H1 (cell line): ENCODE results near the gene ATP6V1B1. TPM values are rescaled to one million over a fixed set of nuclear protein-coding genes. Genes with fewer than 3 reads are reported as not detected.

Source experiments
- EGR1 ChIP-seq: IDR thresholded peaks from 2 replicates; pipeline ENCODE4 v1.6.1; 2011; ENCODE audit warnings: low read depth, low read length, borderline replicate concordance
- POU5F1 ChIP-seq: IDR thresholded peaks from 2 replicates; pipeline ENCODE4 v1.6.1; 2011; ENCODE audit warnings: low read depth, mild to moderate bottlenecking, low read length, moderate library complexity
- RAD21 ChIP-seq, 2 experiments: IDR thresholded peaks in 1 of 2; conservative IDR thresholded peaks in 1 of 2; 2 replicates each; pipeline ENCODE4 v1.6.1; 2011; ENCODE audit warnings: low read depth in 2 of 2, low read length in 2 of 2, improper control_type of control experiment in 1 of 2, inconsistent platforms in 1 of 2, mild to moderate bottlenecking in 1 of 2, moderate library complexity in 1 of 2
- TBP ChIP-seq: IDR thresholded peaks from 2 replicates; pipeline ENCODE4 v1.6.1; 2011; ENCODE audit warnings: low read depth, low read length, improper control_type of control experiment
- USF2 ChIP-seq: IDR thresholded peaks from 2 replicates; pipeline ENCODE4 v1.6.1; 2011; ENCODE audit warnings: low read length, improper control_type of control experiment
- polyA plus RNA-seq, 7 experiments: library from polyadenylated mRNA; depleted of rRNA in 3 of 7; stranded (reverse) in 5 of 7; unstranded in 2 of 7; fragments of >200 nt in 5 of 7; fragments of 200-250 nt in 2 of 7; gene quantifications; 1 replicate in 5 of 7; 2 replicates in 1 of 7; 4 replicates in 1 of 7; pipeline versions ENCODE4 v1.2.1 to v1.2.3, GENCODE V29; 2011 to 2013; ENCODE audit warnings: missing spikeins in 2 of 7, mixed read lengths in 2 of 7
- total RNA-seq: library from RNA; stranded (reverse); fragmentation: NEBNext Ultra II Directional; extraction: Animal tissue kit (Norgen Biotek cat#: 25700); gene quantifications from 2 replicates; pipeline ENCODE4 v1.2.1, GENCODE V29; 2021

The ATP6V1B1 gene
- total and polyA plus RNA-seq, 2 of the 8 experiments (the other 6 are each of a cell fraction or from before 2014, with no cell fraction given) = not detected

- TF ChIP-seq USF2 (no peak), RAD21 (IDR thresholded peaks at IDR 0.05 in 1 of 2, conservative IDR thresholded peaks at IDR 0.05 in 1 of 2; ENCODE audit: low read depth in 2 of 2, low read length in 2 of 2) (no peak), EGR1 (no peak), TBP (no peak), POU5F1 (no peak)
These were observed 7.3 kb upstream of the ATP6V1B1 start (continued) for GRCh38 chr2:70928366-70928765.
